ENCODE measurements around the gene NAP1L5.

GRCh38 chr4:88659055-88659889 lies 38.4 kb downstream of the NAP1L5 start:
- TF ChIP-seq DPF2 (IDR thresholded peaks at IDR 0.05) (no peak), CTCF (IDR thresholded peaks at IDR 0.05 in 2 of 3, conservative IDR thresholded peaks at IDR 0.05 in 1 of 3; ENCODE audit: insufficient read depth in 2 of 3, low read depth in 1 of 3, low read length in 3 of 3) (peak; percentile 52 to 75 (median 56); a peak in 5 of 6 replicates)

All from K562 (cell line).